T-cell (primary cell): ENCODE results near the gene GATAD2A. TPM values are rescaled to one million over a fixed set of nuclear protein-coding genes. Genes with fewer than 3 reads are reported as not detected.

Experiments used
- ATAC-seq, 4 experiments: fragments of 200-7000 bp in 3 of 4; fragments of 150-1000 bp in 1 of 4; cut with Tn5 transposase; replicated peaks in 1 of 4; 1 replicate in 3 of 4; 2 replicates in 1 of 4; pipeline ENCODE4 v1.10.0; 2021; ENCODE audit warnings: moderate library complexity in 3 of 4, mild to moderate bottlenecking in 2 of 4, moderate number of reproducible peaks in 1 of 4
- CTCF ChIA-PET, 2 donors: fragments of 300-600 bp; sonication (Branson Sonifier 250); formaldehyde crosslinking; loops; one replicate each; lab custom pipeline; 2022; ENCODE audit warnings: antibody characterized with exemption in 2 of 2; lab: Charles Lee
- POLR2A ChIA-PET, 2 donors: fragments of 300-600 bp; sonication (Branson Sonifier 250); formaldehyde crosslinking; loops; one replicate each; lab custom pipeline; 2022; ENCODE audit warnings: antibody characterized with exemption in 2 of 2; lab: Charles Lee
- DNase-seq, 35 experiments: peaks; one replicate each; pipeline versions ENCODE4 v3.0.0 to v3.0.0-alpha.2; 2013 to 2023
- H3K27ac ChIP-seq: one replicate; pipeline ENCODE4 v1.5.1; 2013; ENCODE audit warnings: low read length
- H3K27me3 ChIP-seq, 2 experiments: replicated peaks in 1 of 2; 1 replicate in 1 of 2; 2 replicates in 1 of 2; pipeline versions ENCODE4 v1.6.1 to v1.7.0; 2013; ENCODE audit warnings: low read length in 1 of 2, mixed read lengths in 1 of 2; ENCODE audit not compliant: control insufficient read depth in 2 of 2, insufficient read depth in 2 of 2; ENCODE audit errors: extremely low read depth in 1 of 2
- H3K36me3 ChIP-seq, 2 donors: 1 replicate in 1 of 2; 2 replicates in 1 of 2; pipeline versions ENCODE4 v1.6.1 to v1.7.0; 2013; ENCODE audit warnings: low read length in 1 of 2; ENCODE audit not compliant: control insufficient read depth in 2 of 2, insufficient read depth in 1 of 2; ENCODE audit errors: extremely low read depth in 1 of 2
- H3K4me1 ChIP-seq, 2 experiments: 1 replicate in 1 of 2; 2 replicates in 1 of 2; pipeline versions ENCODE4 v1.6.1 to v1.7.0; 2013; ENCODE audit warnings: low read length in 2 of 2, mixed read lengths in 1 of 2; ENCODE audit not compliant: insufficient read depth in 2 of 2, control insufficient read depth in 1 of 2; ENCODE audit errors: extremely low read depth in 1 of 2
- H3K4me3 ChIP-seq, 2 donors: 1 replicate in 1 of 2; 2 replicates in 1 of 2; pipeline versions ENCODE4 v1.5.1 to v1.7.0; 2013; ENCODE audit warnings: mild to moderate bottlenecking in 2 of 2, low read length in 1 of 2, moderate library complexity in 1 of 2; ENCODE audit not compliant: control insufficient read depth in 1 of 2; ENCODE audit errors: extremely low read depth in 1 of 2
- H3K9me3 ChIP-seq: 2 replicates; pipeline ENCODE4 v1.7.0; 2013
- H3K27ac Mint-ChIP-seq, 2 donors: one replicate each; pipeline ENCODE4 v1.8.0; 2020 to 2021; ENCODE audit warnings: mild to moderate bottlenecking in 2 of 2, mixed read lengths in 2 of 2
- H3K27me3 Mint-ChIP-seq, 2 donors: one replicate each; pipeline ENCODE4 v1.8.0; 2021 to 2022; ENCODE audit warnings: mixed read lengths in 2 of 2
- H3K36me3 Mint-ChIP-seq: one replicate; pipeline ENCODE4 v1.8.0; 2021; ENCODE audit warnings: mixed read lengths
- H3K4me1 Mint-ChIP-seq, 3 donors: one replicate each; pipeline ENCODE4 v1.8.0; 2020 to 2022; ENCODE audit warnings: mixed read lengths in 3 of 3, mild to moderate bottlenecking in 1 of 3
- H3K4me3 Mint-ChIP-seq, 3 donors: one replicate each; pipeline ENCODE4 v1.8.0; 2020 to 2022; ENCODE audit warnings: mild to moderate bottlenecking in 3 of 3, mixed read lengths in 3 of 3, moderate library complexity in 3 of 3
- H3K9me3 Mint-ChIP-seq, 3 donors: one replicate each; pipeline ENCODE4 v1.8.0; 2020 to 2022; ENCODE audit warnings: mixed read lengths in 3 of 3
- WGBS: methylation state at CpG from one replicate; pipeline ENCODE4 v1.1.5; 2013; ENCODE audit warnings: missing lambda C conversion rate; ENCODE audit not compliant: insufficient coverage; 5-methylcytosine and 5-hydroxymethylcytosine counted together
- total RNA-seq, 35 experiments: library from RNA in 6 of 35; stranded (reverse) in 6 of 35; fragments of 120-200 nt in 1 of 35; gene quantifications; one replicate each; pipeline versions ENCODE4 v1.2.1 to v1.2.4 and lab custom pipeline; 2013 to 2026

The GATAD2A gene
- total RNA-seq, 5 donors from 2014 or later (not counting 1 experiment from before 2014, with no cell fraction given) = 114 to 144 (median 133) TPM

- no peaks in the 10 kb centered on the region for H3K9me3 Mint-ChIP-seq
- peaks cover 76 to 79% (median 76%) of the 10 kb centered on the region in 3 donors for H3K4me1 Mint-ChIP-seq
- POLR2A ChIA-PET = interaction anchor here in 1 of 2 donors (0.5 to 0.6 kb wide), 2 partner anchors 13 to 35 kb away, joined by 3 to 5 read pairs; partner anchors contain the start of gene GATAD2A
- peaks cover 0 to 2% of the 10 kb centered on the region in 2 donors for H3K36me3 ChIP-seq
- no peaks in the 10 kb centered on the region for H3K27me3 ChIP-seq
- no peak overlapping the region for H3K4me3 ChIP-seq
- no peaks in the 10 kb centered on the region for H3K9me3 ChIP-seq
- CTCF ChIA-PET = interaction anchor here (0.5 to 1.3 kb wide), 3 partner anchors 13 to 1532 kb away, joined by 3 to 9 read pairs (median 4); partner anchors contain the start of gene GATAD2A (in 1 of the 2)
- ATAC-seq (peak in 1 of 4 experiments; percentile 45), DNase-seq (no peak)
- peaks cover 12% of the 10 kb centered on the region for H3K36me3 Mint-ChIP-seq
- 49% methylated on average over 4 of the region's 8 CpGs for WGBS
- peaks cover 10 to 90% of the 10 kb centered on the region in 2 experiments for H3K4me1 ChIP-seq
- no peak overlapping the region for H3K27ac ChIP-seq
- H3K27ac Mint-ChIP-seq = peak overlapping the region; percentile 68 to 81
- H3K27me3 Mint-ChIP-seq = no peaks in the 10 kb centered on the region
- H3K4me3 Mint-ChIP-seq = peak overlapping the region; percentile 34 to 67 (median 37)
These were observed 13.2 kb downstream of the GATAD2A start for GRCh38 chr19:19418555-19419260.

DNA sequence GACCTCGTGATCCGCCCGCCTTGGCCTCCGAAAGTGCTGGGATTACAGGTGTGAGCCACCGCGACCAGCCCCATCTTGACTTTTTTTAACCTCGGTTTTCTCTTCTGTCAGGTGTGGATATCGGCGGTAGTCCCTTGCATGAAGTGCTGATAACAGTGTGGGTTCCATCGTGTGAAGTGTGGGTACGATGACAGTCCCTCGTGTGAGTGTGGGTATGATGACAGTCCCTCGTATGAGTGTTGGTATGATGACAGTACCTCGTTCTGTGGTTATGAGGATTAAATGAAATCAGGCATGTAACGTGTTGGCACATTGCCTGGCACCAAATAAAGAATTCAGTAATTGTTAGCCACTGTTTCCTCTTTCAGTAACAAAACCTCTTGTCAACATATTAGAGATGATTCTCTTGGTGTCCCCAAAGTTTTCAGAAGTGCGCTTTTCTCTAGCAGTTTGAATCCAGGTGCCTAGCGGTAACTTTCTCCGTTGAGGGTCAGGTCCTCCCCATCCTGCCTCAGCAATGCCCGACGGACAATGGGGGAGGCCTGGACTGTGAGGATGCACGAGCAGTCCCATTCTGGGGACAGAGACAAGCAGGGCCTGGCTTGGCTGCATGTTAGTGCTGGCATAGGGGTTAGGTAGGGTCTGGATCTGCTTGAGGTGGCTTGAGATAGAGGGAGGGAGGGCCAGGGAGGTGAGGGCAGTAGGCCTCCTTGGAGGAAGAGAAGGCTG is 15.3 kb downstream of the GATAD2A start:
- Mint-ChIP-seq H3K27me3 (no peaks in the 10 kb centered on the region), H3K9me3 (no peaks in the 10 kb centered on the region), H3K36me3 (peaks cover 8% of the 10 kb centered on the region), H3K4me3 (peak overlapping the region; percentile 14 to 45 (median 26)), H3K4me1 (peaks cover 76 to 89% (median 86%) of the 10 kb centered on the region in 3 donors), H3K27ac (peak overlapping the region; percentile 66 to 74)
- ChIA-PET CTCF (no interaction called here), POLR2A (no interaction called here)
- DNase-seq (peak in 30 of 35 experiments; percentile 13 to 82 (median 44)), ATAC-seq (peak in 3 of 4 experiments; percentile 42 to 81 (median 74))
- H3K36me3 ChIP-seq = no peaks in the 10 kb centered on the region
- 73% methylated on average over 16 of the region's 21 CpGs for WGBS
- H3K4me3 ChIP-seq = no peak overlapping the region
- H3K9me3 ChIP-seq = no peaks in the 10 kb centered on the region
- H3K27ac ChIP-seq = peak overlapping the region; percentile 66
- no peaks in the 10 kb centered on the region for H3K27me3 ChIP-seq
- H3K4me1 ChIP-seq = peaks cover 10 to 93% of the 10 kb centered on the region in 2 experiments

- Mint-ChIP-seq H3K4me3 (peak overlapping the region in 1 of 3 donors; percentile 45), H3K27ac (peak overlapping the region; percentile 69 to 74), H3K36me3 (peaks cover 2% of the 10 kb centered on the region), H3K4me1 (peaks cover 76 to 89% (median 86%) of the 10 kb centered on the region in 3 donors), H3K27me3 (no peaks in the 10 kb centered on the region), H3K9me3 (no peaks in the 10 kb centered on the region)
- ChIA-PET POLR2A (interaction anchor here in 1 of 2 donors (0.6 kb wide), 1 partner anchor 11 kb away, joined by 3 read pairs; no protein-coding TSS in a partner anchor), CTCF (no interaction called here)
- no peak overlapping the region for H3K4me3 ChIP-seq
- H3K27ac ChIP-seq = peak overlapping the region; percentile 66
- ATAC-seq = no peak
- DNase-seq = no peak
- 91% methylated on average over 6 of the region's 9 CpGs for WGBS
- H3K4me1 ChIP-seq = peaks cover 10 to 93% of the 10 kb centered on the region in 2 experiments
- H3K9me3 ChIP-seq = no peaks in the 10 kb centered on the region
- H3K27me3 ChIP-seq = no peaks in the 10 kb centered on the region
- H3K36me3 ChIP-seq = no peaks in the 10 kb centered on the region
These were observed 15.8 kb downstream of the GATAD2A start for GRCh38 chr19:19421299-19421696.

DNA sequence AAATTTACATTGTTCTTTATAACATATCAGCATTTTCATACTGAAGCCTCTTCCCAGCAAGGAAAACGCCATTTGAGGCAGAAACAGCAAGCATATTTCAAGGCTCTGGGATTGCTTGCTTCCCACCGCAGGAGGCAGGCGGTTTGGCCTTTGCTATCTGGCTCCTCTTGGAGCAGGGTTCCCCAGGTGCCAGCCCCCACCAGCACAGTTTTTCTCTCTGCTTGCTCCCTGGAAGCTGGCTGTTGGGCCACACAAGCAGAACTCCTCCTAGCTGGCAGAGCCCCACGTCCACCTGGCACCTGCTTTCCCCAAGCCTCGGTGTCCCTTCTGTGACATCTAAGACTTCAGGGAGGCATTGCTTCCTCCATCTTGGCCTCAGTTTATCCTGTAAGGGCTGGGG is 16.7 kb downstream of the GATAD2A start:
- ATAC-seq = no peak
- WGBS = 96% methylated on average over 3 of the region's 5 CpGs
- DNase-seq = no peak

DNA sequence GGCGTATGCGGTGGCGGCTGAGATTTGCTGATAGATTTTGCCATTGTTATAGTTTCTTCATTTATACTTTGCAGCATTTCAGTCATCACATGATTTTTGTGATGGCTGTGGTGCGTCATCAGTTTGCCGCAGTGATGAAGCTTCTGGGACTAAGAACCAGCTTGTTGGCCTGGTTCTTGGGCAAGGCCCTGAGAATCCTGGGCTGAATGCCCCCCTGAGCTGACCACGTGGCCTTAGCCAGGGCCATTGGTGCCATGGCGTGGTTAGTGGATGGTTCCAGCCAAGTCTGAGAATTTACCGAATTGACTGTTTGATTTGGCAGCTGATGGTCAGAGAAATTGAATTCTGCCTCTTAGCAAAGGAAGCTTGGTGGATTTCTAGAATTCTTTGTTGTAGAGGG is 17.8 kb downstream of the GATAD2A start:
- ATAC-seq = no peak
- 97% methylated on average over 5 of the region's 8 CpGs for WGBS
- Histone ChIP-seq H3K27me3 (no peaks in the 10 kb centered on the region), H3K36me3 (peaks cover 0 to 6% of the 10 kb centered on the region in 2 donors), H3K4me1 (peaks cover 1 to 93% of the 10 kb centered on the region in 2 experiments), H3K9me3 (no peaks in the 10 kb centered on the region), H3K4me3 (no peak overlapping the region), H3K27ac (no peak overlapping the region)
- Mint-ChIP-seq H3K9me3 (no peaks in the 10 kb centered on the region), H3K4me3 (no peak overlapping the region), H3K4me1 (peaks cover 77 to 91% (median 88%) of the 10 kb centered on the region in 3 donors), H3K27ac (no peak overlapping the region), H3K27me3 (no peaks in the 10 kb centered on the region), H3K36me3 (peaks cover 2% of the 10 kb centered on the region)
- ChIA-PET POLR2A (interaction anchor here in 1 of 2 donors (0.5 to 0.6 kb wide), 2 partner anchors 201 to 1564 kb away, joined by 3 to 6 read pairs; no protein-coding TSS in a partner anchor), CTCF (no interaction called here)
- no peak for DNase-seq

More for the DNA sequence above, 16.7 kb downstream of the GATAD2A start:
- H3K4me1 ChIP-seq = peaks cover 9 to 95% of the 10 kb centered on the region in 2 experiments
- H3K27me3 ChIP-seq = no peaks in the 10 kb centered on the region
- Mint-ChIP-seq H3K4me1 (peaks cover 77 to 91% (median 88%) of the 10 kb centered on the region in 3 donors), H3K36me3 (peaks cover 2% of the 10 kb centered on the region), H3K9me3 (no peaks in the 10 kb centered on the region), H3K27me3 (no peaks in the 10 kb centered on the region), H3K4me3 (peak overlapping the region in 1 of 3 donors; percentile 45), H3K27ac (peak overlapping the region in 1 of 2 donors; percentile 61)
- no peak overlapping the region for H3K27ac ChIP-seq
- POLR2A ChIA-PET = no interaction called here
- CTCF ChIA-PET = no interaction called here
- H3K4me3 ChIP-seq = no peak overlapping the region
- H3K36me3 ChIP-seq = no peaks in the 10 kb centered on the region
- no peaks in the 10 kb centered on the region for H3K9me3 ChIP-seq
